ENCODE measurements around the gene DENND4A. TPM values are rescaled to one million over a fixed set of nuclear protein-coding genes. Genes with fewer than 3 reads are reported as not detected.
A peak's percentile ranks its signal among the peaks of the same experiment; 100 is the strongest.

Gene DENND4A
- total and polyA plus RNA-seq, 2 donors (not counting 1 experiment from before 2014, with no cell fraction given): 24.4 to 103 TPM

- CTCF ChIA-PET: interaction anchor here (1.3 to 5.3 kb wide), 8 partner anchors 10 to 79 kb away, joined by 3 to 26 read pairs (median 10); partner anchors contain the start of gene RAB11A
- intact Hi-C loops (cut with micrococcal nuclease): loop anchor here (5.0 kb wide), 2 partner anchors 38 to 83 kb away; no protein-coding TSS in a partner anchor
- H3K9ac ChIP-seq (ENCODE audit: low read length): peak overlapping the region; percentile 93
- H3K4me3 ChIP-seq (ENCODE audit: control extremely low read depth in 1 of 5, extremely low read depth in 1 of 5, insufficient read depth in 1 of 5, low read depth in 2 of 5, low read length in 4 of 5): peak overlapping the region; percentile 82 to 99 (median 95)
- peak overlapping the region; percentile 99 to 100 for H3K27ac ChIP-seq (ENCODE audit: low read length in 2 of 2)
- H3K4me1 ChIP-seq (ENCODE audit: control insufficient read depth in 2 of 2, insufficient read depth in 2 of 2, low read length in 2 of 2): peaks cover 46 to 47% of the 10 kb centered on the region in 2 donors
- H3K79me2 ChIP-seq (ENCODE audit: control insufficient read depth, insufficient read depth, low read length): peaks cover 75% of the 10 kb centered on the region
- Mint-ChIP-seq H3K9me3 (ENCODE audit: insufficient read depth) (no peaks in the 10 kb centered on the region), H3K4me3 (peak overlapping the region; percentile 93), H3K27ac (peak overlapping the region; percentile 89), H3K4me1 (peaks cover 50% of the 10 kb centered on the region), H3K27me3 (no peaks in the 10 kb centered on the region)
- H3K36me3 ChIP-seq (replicated peaks in 1 of 2; ENCODE audit: control extremely low read depth in 1 of 2, control insufficient read depth in 1 of 2, extremely low read depth in 1 of 2, insufficient read depth in 2 of 2, low read length in 1 of 2): peaks cover 0 to 4% of the 10 kb centered on the region in 2 experiments
- no peaks in the 10 kb centered on the region for H3K9me3 ChIP-seq (ENCODE audit: control extremely low read depth in 1 of 3, control insufficient read depth in 2 of 3, insufficient read depth in 1 of 3, low read length in 2 of 3)
- H2AFZ ChIP-seq (ENCODE audit: insufficient read depth, low read depth, low read length, poor library complexity, severe bottlenecking): no peak overlapping the region
- H3K27me3 ChIP-seq (replicated peaks in 1 of 4; ENCODE audit: control extremely low read depth in 1 of 4, control insufficient read depth in 3 of 4, insufficient read depth in 4 of 4, low read length in 3 of 4): no peaks in the 10 kb centered on the region
- WGBS (ENCODE audit: insufficient coverage): 40% methylated on average over 8 of the region's 10 CpGs
- POLR2A ChIA-PET: interaction anchor here (0.6 to 1.7 kb wide), 6 partner anchors 13 to 159 kb away, joined by 3 to 6 read pairs (median 4); partner anchors contain the start of gene RAB11A
- peaks cover 34% of the 10 kb centered on the region for H4K20me1 ChIP-seq (ENCODE audit: control insufficient read depth, insufficient read depth, low read length, poor library complexity, severe bottlenecking)
- H3K4me2 ChIP-seq (replicated peaks; ENCODE audit: low read depth, low read length, poor library complexity, severe bottlenecking): peak overlapping the region; percentile 82
- no peak for ATAC-seq (ENCODE audit: low read depth)
- no peak for DNase-seq
- TF ChIP-seq, protein P1, sequence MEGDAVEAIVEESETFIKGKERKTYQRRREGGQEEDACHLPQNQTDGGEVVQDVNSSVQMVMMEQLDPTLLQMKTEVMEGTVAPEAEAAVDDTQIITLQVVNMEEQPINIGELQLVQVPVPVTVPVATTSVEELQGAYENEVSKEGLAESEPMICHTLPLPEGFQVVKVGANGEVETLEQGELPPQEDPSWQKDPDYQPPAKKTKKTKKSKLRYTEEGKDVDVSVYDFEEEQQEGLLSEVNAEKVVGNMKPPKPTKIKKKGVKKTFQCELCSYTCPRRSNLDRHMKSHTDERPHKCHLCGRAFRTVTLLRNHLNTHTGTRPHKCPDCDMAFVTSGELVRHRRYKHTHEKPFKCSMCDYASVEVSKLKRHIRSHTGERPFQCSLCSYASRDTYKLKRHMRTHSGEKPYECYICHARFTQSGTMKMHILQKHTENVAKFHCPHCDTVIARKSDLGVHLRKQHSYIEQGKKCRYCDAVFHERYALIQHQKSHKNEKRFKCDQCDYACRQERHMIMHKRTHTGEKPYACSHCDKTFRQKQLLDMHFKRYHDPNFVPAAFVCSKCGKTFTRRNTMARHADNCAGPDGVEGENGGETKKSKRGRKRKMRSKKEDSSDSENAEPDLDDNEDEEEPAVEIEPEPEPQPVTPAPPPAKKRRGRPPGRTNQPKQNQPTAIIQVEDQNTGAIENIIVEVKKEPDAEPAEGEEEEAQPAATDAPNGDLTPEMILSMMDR (IDR thresholded peaks at IDR 0.05): no peak
- no peak for TF ChIP-seq EZH2 (IDR thresholded peaks at IDR 0.05; ENCODE audit: borderline replicate concordance, insufficient read depth, low read depth, low read length, poor library complexity, severe bottlenecking)
Observed at GRCh38 chr15:65789759-65790425, 2.2 kb downstream of the DENND4A start.

DNA sequence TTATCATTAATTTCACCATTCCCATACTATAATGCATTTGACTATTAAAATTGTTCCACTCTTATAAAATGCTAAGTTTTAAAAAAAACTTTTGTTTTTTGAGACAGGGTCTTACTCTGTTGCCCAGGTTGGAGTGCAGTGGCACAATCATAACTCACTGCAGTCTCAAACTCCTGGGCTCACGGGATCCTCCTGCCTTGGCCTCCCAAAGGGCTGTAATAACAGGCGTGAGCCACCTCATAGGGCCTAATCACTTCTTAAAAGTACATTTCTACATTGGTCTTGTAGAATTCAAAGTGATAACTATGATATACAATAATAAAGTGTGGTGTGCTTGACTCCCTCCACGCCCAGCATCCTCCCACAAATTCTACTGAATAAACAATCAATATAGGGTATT, 3.0 kb downstream of the DENND4A start:
- H3K27me3 ChIP-seq (replicated peaks in 1 of 4; ENCODE audit: control extremely low read depth in 1 of 4, control insufficient read depth in 3 of 4, insufficient read depth in 4 of 4, low read length in 3 of 4): no peaks in the 10 kb centered on the region
- peaks cover 0 to 9% of the 10 kb centered on the region in 2 experiments for H3K36me3 ChIP-seq (replicated peaks in 1 of 2; ENCODE audit: control extremely low read depth in 1 of 2, control insufficient read depth in 1 of 2, extremely low read depth in 1 of 2, insufficient read depth in 2 of 2, low read length in 1 of 2)
- no peak for TF ChIP-seq EZH2 (IDR thresholded peaks at IDR 0.05; ENCODE audit: borderline replicate concordance, insufficient read depth, low read depth, low read length, poor library complexity, severe bottlenecking)
- TF ChIP-seq, protein P1 (IDR thresholded peaks at IDR 0.05): no peak
- peak overlapping the region; percentile 82 for H3K4me2 ChIP-seq (replicated peaks; ENCODE audit: low read depth, low read length, poor library complexity, severe bottlenecking)
- peaks cover 41% of the 10 kb centered on the region for H4K20me1 ChIP-seq (ENCODE audit: control insufficient read depth, insufficient read depth, low read length, poor library complexity, severe bottlenecking)
- WGBS (ENCODE audit: insufficient coverage): 100% methylated on average over 1 of the region's 3 CpGs
- peak overlapping the region; percentile 93 for H3K9ac ChIP-seq (ENCODE audit: low read length)
- no peak for ATAC-seq (ENCODE audit: low read depth)
- DNase-seq: no peak
- peaks cover 50% of the 10 kb centered on the region for H3K4me1 Mint-ChIP-seq
- intact Hi-C loops (cut with micrococcal nuclease): loop anchor here (5.0 kb wide), 1 partner anchor 37 kb away; no protein-coding TSS in a partner anchor
- no peak overlapping the region for H2AFZ ChIP-seq (ENCODE audit: insufficient read depth, low read depth, low read length, poor library complexity, severe bottlenecking)
- peaks cover 51 to 52% of the 10 kb centered on the region in 2 donors for H3K4me1 ChIP-seq (ENCODE audit: control insufficient read depth in 2 of 2, insufficient read depth in 2 of 2, low read length in 2 of 2)
- no peaks in the 10 kb centered on the region for H3K9me3 ChIP-seq (ENCODE audit: control extremely low read depth in 1 of 3, control insufficient read depth in 2 of 3, insufficient read depth in 1 of 3, low read length in 2 of 3)
- peak overlapping the region; percentile 93 for H3K4me3 Mint-ChIP-seq
- peak overlapping the region; percentile 89 for H3K27ac Mint-ChIP-seq
- H3K9me3 Mint-ChIP-seq (ENCODE audit: insufficient read depth): no peaks in the 10 kb centered on the region
- H3K27ac ChIP-seq (ENCODE audit: low read length in 2 of 2): peak overlapping the region; percentile 99 to 100
- no peaks in the 10 kb centered on the region for H3K27me3 Mint-ChIP-seq
- peaks cover 83% of the 10 kb centered on the region for H3K79me2 ChIP-seq (ENCODE audit: control insufficient read depth, insufficient read depth, low read length)
- CTCF ChIA-PET: interaction anchor here (1.3 to 5.3 kb wide), 5 partner anchors 31 to 80 kb away, joined by 3 to 26 read pairs (median 12); partner anchors contain the start of gene RAB11A
- H3K4me3 ChIP-seq (ENCODE audit: control extremely low read depth in 1 of 5, extremely low read depth in 1 of 5, insufficient read depth in 1 of 5, low read depth in 2 of 5, low read length in 4 of 5): peak overlapping the region in 2 of 5 experiments; percentile 82 to 95
- POLR2A ChIA-PET: interaction anchor here (0.6 to 1.7 kb wide), 3 partner anchors 12 to 158 kb away, joined by 3 to 6 read pairs (median 5); partner anchors contain the start of gene RAB11A
